Osteocyte (in vitro differentiated cells): Measurements from ENCODE around the gene RAPGEF4. TPM values are rescaled to one million over a fixed set of nuclear protein-coding genes. Genes with fewer than 3 reads are reported as not detected.

ENCODE experiments used
- DNase-seq: peaks from one replicate; pipeline ENCODE4 v3.0.0; 2021; ENCODE audit warnings: mixed read lengths; ENCODE audit not compliant: unreplicated experiment; ENCODE audit errors: extremely low spot score
- H3K27ac Mint-ChIP-seq: one replicate; pipeline ENCODE4 v1.8.0; 2021; ENCODE audit warnings: mild to moderate bottlenecking, mixed read lengths; ENCODE audit not compliant: unreplicated experiment
- H3K27me3 Mint-ChIP-seq: one replicate; pipeline ENCODE4 v1.8.0; 2021; ENCODE audit warnings: mixed read lengths; ENCODE audit not compliant: unreplicated experiment
- H3K36me3 Mint-ChIP-seq: one replicate; pipeline ENCODE4 v1.8.0; 2021; ENCODE audit warnings: mixed read lengths; ENCODE audit not compliant: unreplicated experiment
- H3K4me1 Mint-ChIP-seq: one replicate; pipeline ENCODE4 v1.8.0; 2021; ENCODE audit warnings: mixed read lengths; ENCODE audit not compliant: unreplicated experiment
- H3K4me3 Mint-ChIP-seq: one replicate; pipeline ENCODE4 v1.8.0; 2021; ENCODE audit warnings: mild to moderate bottlenecking, moderate library complexity, mixed read lengths; ENCODE audit not compliant: unreplicated experiment
- H3K9me3 Mint-ChIP-seq: one replicate; pipeline ENCODE4 v1.8.0; 2021; ENCODE audit warnings: mixed read lengths; ENCODE audit not compliant: unreplicated experiment
- CTCF ChIP-seq: fragments of 200-600 bp; sonication (generic); IDR thresholded peaks from 2 replicates; pipeline ENCODE4 v1.5.0; 2021; ENCODE audit warnings: antibody characterized with exemption, mild to moderate bottlenecking, moderate library complexity
- total RNA-seq: library from RNA; stranded (reverse); gene quantifications from 2 replicates; pipeline ENCODE4 v1.2.1, GENCODE V29; 2021

Gene RAPGEF4
- total RNA-seq, 1 donor from 2014 or later, result 0.91 TPM

DNA sequence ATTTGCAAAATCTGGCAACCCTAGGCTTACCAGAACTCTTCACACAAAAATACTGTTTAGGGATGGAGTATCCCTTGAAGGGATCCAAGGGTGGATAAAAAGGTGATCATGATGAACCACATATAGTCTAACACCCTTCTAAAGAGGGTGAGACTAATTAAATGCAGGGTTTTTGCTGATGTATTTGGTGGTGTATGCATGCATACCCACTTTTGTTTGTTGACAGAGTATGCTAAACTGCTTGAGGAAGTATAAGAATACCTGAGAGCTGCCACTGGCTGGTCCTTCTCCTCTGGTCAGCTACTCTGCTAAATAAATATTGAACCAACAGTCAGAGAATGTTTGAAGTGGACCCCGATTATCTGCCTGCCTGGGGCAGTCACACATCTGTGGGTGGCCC is 34.2 kb downstream of the RAPGEF4 start:
- H3K9me3 Mint-ChIP-seq, result no peaks in the 10 kb centered on the region
- H3K36me3 Mint-ChIP-seq, result no peaks in the 10 kb centered on the region
- DNase-seq, result no peak
- H3K27ac Mint-ChIP-seq, result no peak overlapping the region
- no peak overlapping the region for H3K4me3 Mint-ChIP-seq
- H3K4me1 Mint-ChIP-seq, result no peaks in the 10 kb centered on the region
- H3K27me3 Mint-ChIP-seq, result peaks cover 4% of the 10 kb centered on the region
- TF ChIP-seq CTCF, result no peak

DNA sequence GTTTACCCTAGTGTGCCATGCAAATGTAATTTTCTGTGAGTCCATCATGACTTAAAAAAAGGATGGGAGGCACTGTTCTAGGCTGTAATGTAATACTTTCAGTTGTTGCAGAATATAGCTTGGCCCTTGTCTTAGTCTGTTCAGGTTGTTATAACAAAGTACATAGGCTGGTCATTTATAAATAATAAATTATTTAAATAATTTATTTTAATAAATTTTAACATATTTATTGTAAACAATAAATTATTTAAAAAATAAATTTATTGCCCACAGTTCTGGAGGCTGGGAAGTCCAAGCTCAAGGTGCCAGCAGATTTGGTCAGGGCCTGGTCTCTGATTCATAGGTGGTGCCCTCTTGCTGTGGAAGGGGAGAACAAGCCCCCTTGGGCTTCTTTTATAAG is 35.2 kb downstream of the RAPGEF4 start:
- H3K36me3 Mint-ChIP-seq, result no peaks in the 10 kb centered on the region
- no peaks in the 10 kb centered on the region for H3K4me1 Mint-ChIP-seq
- DNase-seq, result no peak
- no peak overlapping the region for H3K27ac Mint-ChIP-seq
- H3K9me3 Mint-ChIP-seq, result no peaks in the 10 kb centered on the region
- peaks cover 4% of the 10 kb centered on the region for H3K27me3 Mint-ChIP-seq
- TF ChIP-seq CTCF, result no peak
- no peak overlapping the region for H3K4me3 Mint-ChIP-seq

DNA sequence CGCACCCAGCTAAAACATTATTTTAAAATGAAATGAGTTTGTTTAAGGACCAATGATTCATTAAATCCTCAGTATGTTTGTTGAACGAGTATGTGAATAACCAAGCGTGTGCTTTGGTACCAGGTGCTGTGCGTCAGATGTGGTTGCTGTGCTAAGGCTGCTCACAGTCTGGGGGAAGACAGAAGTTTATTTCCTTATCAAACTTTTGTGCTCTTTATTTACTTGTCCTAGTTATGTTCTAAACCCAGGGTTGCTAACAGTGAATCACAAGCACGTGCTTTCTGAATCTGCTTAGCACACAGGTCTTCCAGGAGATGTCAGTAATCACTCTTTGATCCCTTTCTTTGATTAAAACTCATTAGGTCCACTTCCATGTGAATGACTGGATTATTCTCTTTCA is 37.0 kb downstream of the RAPGEF4 start:
- Mint-ChIP-seq H3K4me3 (no peak overlapping the region), H3K4me1 (no peaks in the 10 kb centered on the region), H3K9me3 (no peaks in the 10 kb centered on the region), H3K36me3 (peaks cover 2% of the 10 kb centered on the region), H3K27me3 (peaks cover 4% of the 10 kb centered on the region), H3K27ac (no peak overlapping the region)
- no peak for DNase-seq
- no peak for TF ChIP-seq CTCF

- Mint-ChIP-seq H3K9me3 (no peaks in the 10 kb centered on the region), H3K4me3 (no peak overlapping the region), H3K27ac (no peak overlapping the region), H3K4me1 (no peaks in the 10 kb centered on the region), H3K27me3 (peaks cover 4% of the 10 kb centered on the region), H3K36me3 (peaks cover 2% of the 10 kb centered on the region)
- TF ChIP-seq CTCF, result no peak
- DNase-seq, result no peak
Observed at GRCh38 chr2:172774302-172774701, 38.7 kb downstream of the RAPGEF4 start.

- no peak for DNase-seq
- Mint-ChIP-seq H3K27ac (no peak overlapping the region), H3K4me3 (no peak overlapping the region), H3K36me3 (peaks cover 2% of the 10 kb centered on the region), H3K9me3 (no peaks in the 10 kb centered on the region), H3K27me3 (peaks cover 4% of the 10 kb centered on the region), H3K4me1 (no peaks in the 10 kb centered on the region)
- TF ChIP-seq CTCF, result no peak
Observed at GRCh38 chr2:172775319-172775718, 39.7 kb downstream of the RAPGEF4 start.
